GM23248 (cell line): Measurements from ENCODE around the gene CLDN20. TPM values are rescaled to one million over a fixed set of nuclear protein-coding genes. Genes with fewer than 3 reads are reported as not detected.

ENCODE experiments used
- DNase-seq: peaks from one replicate; pipeline ENCODE4 v3.0.0-alpha.2; 2015
- H2AFZ ChIP-seq: fragments of 200-600 bp; sonication (generic); 2 replicates; pipeline ENCODE4 v1.6.1; 2016; ENCODE audit warnings: antibody characterized with exemption
- H3F3A ChIP-seq: fragments of 200-600 bp; sonication (generic); 2 replicates; pipeline ENCODE4 v1.6.1; 2016; ENCODE audit warnings: mild to moderate bottlenecking, antibody characterized with exemption, mixed run types; ENCODE audit not compliant: insufficient read depth
- H3K27ac ChIP-seq: fragments of 200-600 bp; sonication (generic); 2 replicates; pipeline ENCODE4 v1.5.1; 2016; ENCODE audit warnings: mild to moderate bottlenecking
- H3K27me3 ChIP-seq: fragments of 200-600 bp; sonication (generic); replicated peaks from 2 replicates; pipeline ENCODE4 v1.6.1; 2016; ENCODE audit warnings: mild to moderate bottlenecking; ENCODE audit not compliant: insufficient read depth
- H3K36me3 ChIP-seq: fragments of 200-600 bp; sonication (generic); 2 replicates; pipeline ENCODE4 v1.6.1; 2016; ENCODE audit warnings: low read depth, mild to moderate bottlenecking
- H3K4me1 ChIP-seq: fragments of 200-600 bp; sonication (generic); 2 replicates; pipeline ENCODE4 v1.6.1; 2016; ENCODE audit warnings: mild to moderate bottlenecking; ENCODE audit not compliant: insufficient read depth
- H3K4me2 ChIP-seq: fragments of 200-600 bp; sonication (generic); one replicate; pipeline ENCODE4 v1.6.1; 2016; ENCODE audit warnings: mild to moderate bottlenecking; ENCODE audit not compliant: unreplicated experiment
- H3K4me3 ChIP-seq: fragments of 200-600 bp; sonication (generic); 2 replicates; pipeline ENCODE4 v1.5.1; 2016; ENCODE audit warnings: mild to moderate bottlenecking
- H3K79me2 ChIP-seq: fragments of 200-600 bp; sonication (generic); 2 replicates; pipeline ENCODE4 v1.6.1; 2016; ENCODE audit warnings: mild to moderate bottlenecking; ENCODE audit not compliant: insufficient read depth
- H3K9ac ChIP-seq: fragments of 200-600 bp; sonication (generic); 2 replicates; pipeline ENCODE4 v1.6.1; 2016; ENCODE audit warnings: mild to moderate bottlenecking
- H3K9me2 ChIP-seq: fragments of 200-600 bp; sonication (generic); 2 replicates; pipeline ENCODE4 v1.6.1; 2016; ENCODE audit warnings: mixed run types, mild to moderate bottlenecking, moderate library complexity; ENCODE audit not compliant: insufficient read depth
- H3K9me3 ChIP-seq: fragments of 200-600 bp; sonication (generic); one replicate; pipeline ENCODE4 v1.6.1; 2017; ENCODE audit warnings: low read depth
- H4K20me1 ChIP-seq: fragments of 200-600 bp; sonication (generic); 2 replicates; pipeline ENCODE4 v1.6.0; 2016; ENCODE audit not compliant: insufficient read depth
- EZH2 ChIP-seq: fragments of 200-600 bp; sonication (generic); IDR thresholded peaks from 2 replicates; pipeline ENCODE4 v1.6.1; 2018; ENCODE audit warnings: antibody characterized with exemption, mild to moderate bottlenecking; ENCODE audit not compliant: insufficient read depth, poor library complexity, severe bottlenecking
- EZH2phosphoT487 ChIP-seq: fragments of 200-600 bp; sonication (generic); IDR thresholded peaks from 2 replicates; pipeline ENCODE4 v1.6.1; 2018; ENCODE audit warnings: antibody characterized with exemption, moderate library complexity, mild to moderate bottlenecking, low read depth; ENCODE audit not compliant: insufficient read depth
- WGBS, 2 experiments: methylation state at CpG; one replicate each; pipeline ENCODE4 v1.1.6; 2015 to 2017; ENCODE audit warnings: low lambda C conversion rate in 2 of 2, low coverage in 1 of 2; ENCODE audit errors: missing lambda C conversion rate in 2 of 2; 5-methylcytosine and 5-hydroxymethylcytosine counted together
- in situ Hi-C: fragments of 300-500 bp; cut with MboI; formaldehyde crosslinking; loops from 2 replicates; pipeline ENCODE4 v1.15.0; 2020
- polyA plus RNA-seq: library from polyadenylated mRNA; unstranded; fragments of >200 nt; fragmentation: Nextera tagmentation; extraction: Ambion mirVana; gene quantifications from 2 replicates; pipeline ENCODE4 v1.2.1, GENCODE V29; 2016
- total RNA-seq: library from RNA; depleted of rRNA; stranded (reverse); fragments of >200 nt; shearing (Covaris generic); gene quantifications from 2 replicates; pipeline ENCODE4 v1.2.3, GENCODE V29; 2014

The CLDN20 gene
- total and polyA plus RNA-seq, 2 experiments from 2014 or later, result not detected

GRCh38 chr6:155240905-155241600, 22.8 kb upstream of the CLDN20 start:
- no peaks in the 10 kb centered on the region for H3K36me3 ChIP-seq

DNA sequence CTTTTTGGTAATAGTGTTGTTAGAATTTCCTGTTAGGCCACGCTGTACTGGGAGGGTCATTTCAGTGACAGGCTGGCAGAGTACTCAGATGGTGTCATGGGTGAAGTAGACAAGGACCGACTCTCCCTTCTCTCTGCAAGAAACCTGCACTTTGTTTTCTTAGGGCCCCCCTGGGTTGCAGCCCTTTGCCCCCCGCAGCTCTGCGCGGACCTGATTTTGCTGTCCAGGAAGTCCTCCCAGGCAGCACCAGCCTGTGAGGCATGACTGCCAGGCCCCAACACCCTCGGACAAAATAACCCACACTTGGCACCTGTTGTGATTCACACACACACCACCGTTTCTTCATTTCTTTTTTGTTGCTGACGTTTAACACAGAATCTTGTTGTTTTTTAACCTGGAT, 21.8 kb upstream of the CLDN20 start:
- Histone ChIP-seq H3K9me2 (no peaks in the 10 kb centered on the region), H3K79me2 (no peaks in the 10 kb centered on the region), H3K4me1 (no peaks in the 10 kb centered on the region), H3K36me3 (no peaks in the 10 kb centered on the region), H2AFZ (no peak overlapping the region), H3K27ac (no peak overlapping the region), H3K4me2 (no peak overlapping the region), H3K9ac (no peak overlapping the region), H3F3A (no peaks in the 10 kb centered on the region), H3K27me3 (no peaks in the 10 kb centered on the region), H3K9me3 (no peaks in the 10 kb centered on the region), H3K4me3 (no peak overlapping the region), H4K20me1 (no peaks in the 10 kb centered on the region)
- DNase-seq, result no peak
- TF ChIP-seq EZH2phosphoT487, result no peak
- no peak for TF ChIP-seq EZH2
- in situ Hi-C loops, result loop anchor here (10.0 kb wide), 1 partner anchor 317 kb away; no protein-coding TSS in a partner anchor
- 81 to 87% methylated on average over 8 of the region's 8 CpGs for WGBS, 2 experiments

More at GRCh38 chr6:155240905-155241600, 22.8 kb upstream of the CLDN20 start:
- Histone ChIP-seq H3K9ac (no peak overlapping the region), H3K9me3 (no peaks in the 10 kb centered on the region), H3K27ac (no peak overlapping the region), H3K79me2 (no peaks in the 10 kb centered on the region), H3F3A (no peaks in the 10 kb centered on the region), H3K4me1 (no peaks in the 10 kb centered on the region), H3K27me3 (no peaks in the 10 kb centered on the region), H4K20me1 (no peaks in the 10 kb centered on the region), H3K4me3 (no peak overlapping the region), H3K9me2 (no peaks in the 10 kb centered on the region), H2AFZ (no peak overlapping the region), H3K4me2 (no peak overlapping the region)
- DNase-seq, result no peak
- in situ Hi-C loops, result loop anchor here (10.0 kb wide), 1 partner anchor 316 kb away; no protein-coding TSS in a partner anchor
- 91 to 94% methylated on average over 19 of the region's 19 CpGs for WGBS, 2 experiments
- no peak for TF ChIP-seq EZH2phosphoT487
- TF ChIP-seq EZH2, result no peak

- Histone ChIP-seq H3K27ac (no peak overlapping the region), H3F3A (no peaks in the 10 kb centered on the region), H3K9ac (no peak overlapping the region), H4K20me1 (no peaks in the 10 kb centered on the region), H3K9me3 (no peaks in the 10 kb centered on the region), H3K4me2 (no peak overlapping the region), H3K36me3 (no peaks in the 10 kb centered on the region), H3K27me3 (no peaks in the 10 kb centered on the region), H2AFZ (no peak overlapping the region), H3K79me2 (no peaks in the 10 kb centered on the region), H3K9me2 (no peaks in the 10 kb centered on the region), H3K4me1 (no peaks in the 10 kb centered on the region), H3K4me3 (no peak overlapping the region)
- in situ Hi-C loops, result loop anchor here (10.0 kb wide), 1 partner anchor 320 kb away; no protein-coding TSS in a partner anchor
- TF ChIP-seq EZH2, result no peak
- TF ChIP-seq EZH2phosphoT487, result no peak
- no peak for DNase-seq
- 79 to 82% methylated on average over 4 of the region's 4 CpGs for WGBS, 2 experiments
These were observed 19.4 kb upstream of the CLDN20 start for GRCh38 chr6:155244434-155244833.

DNA sequence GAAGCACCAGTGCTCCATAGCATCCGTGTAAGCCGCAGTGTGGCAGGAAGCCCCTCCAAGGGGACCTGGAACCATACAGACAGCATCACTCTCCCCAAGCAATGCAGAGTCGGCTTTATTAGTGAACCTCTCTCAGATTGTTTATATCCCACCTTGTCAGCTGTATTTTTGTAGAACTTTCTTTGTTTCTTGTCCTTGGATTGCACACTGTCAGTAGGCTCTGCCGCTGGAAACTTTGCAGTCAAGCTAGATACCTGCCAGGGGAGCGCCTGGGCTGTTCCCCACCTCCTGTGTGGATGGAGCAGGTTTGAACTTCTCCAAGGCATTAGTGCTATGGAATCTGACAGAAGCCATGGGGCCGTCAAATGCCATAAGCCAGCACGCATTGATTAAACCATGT, 18.6 kb upstream of the CLDN20 start:
- TF ChIP-seq EZH2 (no peak), EZH2phosphoT487 (no peak)
- in situ Hi-C loops, result loop anchor here (5.0 to 10.0 kb wide), 2 partner anchors 68 to 320 kb away; no protein-coding TSS in a partner anchor
- DNase-seq, result no peak
- 87 to 95% methylated on average over 7 of the region's 7 CpGs for whole genome bisulfite sequencing, 2 experiments
- no peaks in the 10 kb centered on the region for H3K27me3 ChIP-seq
- no peaks in the 10 kb centered on the region for H3K36me3 ChIP-seq
- H4K20me1 ChIP-seq, result no peaks in the 10 kb centered on the region
- no peak overlapping the region for H3K4me3 ChIP-seq
- no peak overlapping the region for H3K27ac ChIP-seq
- no peak overlapping the region for H3K4me2 ChIP-seq
- no peaks in the 10 kb centered on the region for H3K9me2 ChIP-seq
- no peaks in the 10 kb centered on the region for H3K9me3 ChIP-seq
- H3K79me2 ChIP-seq, result no peaks in the 10 kb centered on the region
- H3K4me1 ChIP-seq, result no peaks in the 10 kb centered on the region
- H3K9ac ChIP-seq, result no peak overlapping the region
- no peak overlapping the region for H2AFZ ChIP-seq
- no peaks in the 10 kb centered on the region for H3F3A ChIP-seq
